ENCODE measurements around the gene PRKAA2.

Gene PRKAA2

GRCh38 chr1:56648546-56648945 is 3.4 kb downstream of the PRKAA2 start:
- TF ChIP-seq CTCF (conservative IDR thresholded peaks at IDR 0.05; ENCODE audit: low read depth), result no peak
- H3K27ac ChIP-seq, result no peak overlapping the region
- CTCF ChIA-PET, result no interaction called here
- POLR2A ChIA-PET (ENCODE audit: low non-redundant PET), result no interaction called here
- no peak for DNase-seq (ENCODE audit: low spot score)

GRCh38 chr1:56654126-56654923 is 9.2 kb downstream of the PRKAA2 start:
- TF ChIP-seq CTCF (conservative IDR thresholded peaks at IDR 0.05; ENCODE audit: low read depth), result no peak
- H3K27ac ChIP-seq, result no peak overlapping the region
- CTCF ChIA-PET, result no interaction called here
- DNase-seq (ENCODE audit: low spot score), result no peak
- POLR2A ChIA-PET (ENCODE audit: low non-redundant PET), result no interaction called here

GRCh38 chr1:56655991-56656613 is 11.0 kb downstream of the PRKAA2 start:
- CTCF ChIA-PET, result no interaction called here
- no peak for TF ChIP-seq CTCF (conservative IDR thresholded peaks at IDR 0.05; ENCODE audit: low read depth)
- POLR2A ChIA-PET (ENCODE audit: low non-redundant PET), result no interaction called here
- no peak overlapping the region for H3K27ac ChIP-seq
- DNase-seq (ENCODE audit: low spot score), result no peak

GRCh38 chr1:56658254-56658653 is 13.1 kb downstream of the PRKAA2 start:
- TF ChIP-seq CTCF (conservative IDR thresholded peaks at IDR 0.05; ENCODE audit: low read depth), result no peak
- DNase-seq (ENCODE audit: low spot score), result no peak
- H3K27ac ChIP-seq, result no peak overlapping the region
- ChIA-PET POLR2A (ENCODE audit: low non-redundant PET) (no interaction called here), CTCF (interaction anchor here (0.7 kb wide), 1 partner anchor 1819 kb away, joined by 3 read pairs; no protein-coding TSS in a partner anchor)

GRCh38 chr1:56660293-56660692 is 15.2 kb downstream of the PRKAA2 start:
- ChIA-PET POLR2A (ENCODE audit: low non-redundant PET) (no interaction called here), CTCF (no interaction called here)
- no peak overlapping the region for H3K27ac ChIP-seq
- DNase-seq (ENCODE audit: low spot score), result no peak
- TF ChIP-seq CTCF (conservative IDR thresholded peaks at IDR 0.05; ENCODE audit: low read depth), result no peak

- ChIA-PET POLR2A (ENCODE audit: low non-redundant PET) (no interaction called here), CTCF (no interaction called here)
- no peak overlapping the region for H3K27ac ChIP-seq
- no peak for DNase-seq (ENCODE audit: low spot score)
- TF ChIP-seq CTCF (conservative IDR thresholded peaks at IDR 0.05; ENCODE audit: low read depth), result no peak
Observed at GRCh38 chr1:56663846-56664245, 18.7 kb downstream of the PRKAA2 start.
